ENCODE results near the gene HEATR9.
A peak's percentile ranks its signal among the peaks of the same experiment; 100 is the strongest.

The HEATR9 gene

GRCh38 chr17:35893751-35894150 lies 25.1 kb upstream of the HEATR9 start:
- no peak for DNase-seq

- DNase-seq = no peak
These were observed 23.7 kb upstream of the HEATR9 start for GRCh38 chr17:35892091-35893035.

GRCh38 chr17:35891269-35891668 lies 22.6 kb upstream of the HEATR9 start:
- no peak for DNase-seq

- peak; percentile 91 for DNase-seq
These were observed 22.1 kb upstream of the HEATR9 start for GRCh38 chr17:35890774-35891155.

- DNase-seq = peak; percentile 50
These were observed 21.4 kb upstream of the HEATR9 start for GRCh38 chr17:35889818-35890773.

- DNase-seq = no peak
These were observed 20.6 kb upstream of the HEATR9 start for GRCh38 chr17:35889241-35889640.

- no peak for DNase-seq
These were observed 11.3 kb upstream of the HEATR9 start, which contains the start of gene CCL5 for GRCh38 chr17:35879773-35880654. TSS of gene CCL5 (minus strand) at chr17:35880360.

- no peak for DNase-seq
These were observed 9.7 kb upstream of the HEATR9 start for GRCh38 chr17:35878361-35878760.

GRCh38 chr17:35877345-35878029 lies 8.8 kb upstream of the HEATR9 start:
- no peak for DNase-seq

GRCh38 chr17:35876534-35876933 lies 7.8 kb upstream of the HEATR9 start:
- DNase-seq = no peak

- no peak for DNase-seq
These were observed 7.1 kb upstream of the HEATR9 start for GRCh38 chr17:35875800-35876139.

GRCh38 chr17:35875072-35875799 lies 6.5 kb upstream of the HEATR9 start:
- no peak for DNase-seq

- DNase-seq = no peak
These were observed 3.7 kb upstream of the HEATR9 start for GRCh38 chr17:35872196-35872980.

GRCh38 chr17:35870906-35871819 lies 2.5 kb upstream of the HEATR9 start:
- DNase-seq = no peak

GRCh38 chr17:35867574-35867973 lies 1.1 kb downstream of the HEATR9 start:
- no peak for DNase-seq

GRCh38 chr17:35866341-35866950 lies 2.2 kb downstream of the HEATR9 start:
- DNase-seq = peak; percentile 37

- peak; percentile 45 for DNase-seq
These were observed 3.0 kb downstream of the HEATR9 start for GRCh38 chr17:35865412-35866340.

GRCh38 chr17:35864853-35865252 lies 3.8 kb downstream of the HEATR9 start:
- DNase-seq = no peak
